ENCODE measurements around the gene AUTS2.

AUTS2 gene

GRCh38 chr7:69763513-69763912 lies 165.2 kb downstream of the AUTS2 start:
- Mint-ChIP-seq H3K36me3 (ENCODE audit: low read depth) (peaks cover 2% of the 10 kb centered on the region), H3K9me3 (peaks cover 4% of the 10 kb centered on the region), H3K27me3 (no peaks in the 10 kb centered on the region), H3K27ac (no peak overlapping the region), H3K4me3 (no peak overlapping the region), H3K4me1 (peaks cover 2% of the 10 kb centered on the region)
- ATAC-seq (no peak), DNase-seq (no peak)

GRCh38 chr7:69764147-69764546 lies 165.9 kb downstream of the AUTS2 start:
- DNase-seq (no peak), ATAC-seq (no peak)
- Mint-ChIP-seq H3K4me1 (peaks cover 2% of the 10 kb centered on the region), H3K36me3 (ENCODE audit: low read depth) (peaks cover 2% of the 10 kb centered on the region), H3K4me3 (no peak overlapping the region), H3K27me3 (no peaks in the 10 kb centered on the region), H3K27ac (no peak overlapping the region), H3K9me3 (peaks cover 4% of the 10 kb centered on the region)

- Mint-ChIP-seq H3K27me3 (no peaks in the 10 kb centered on the region), H3K4me3 (no peak overlapping the region), H3K36me3 (ENCODE audit: low read depth) (peaks cover 2% of the 10 kb centered on the region), H3K9me3 (peaks cover 4% of the 10 kb centered on the region), H3K4me1 (peaks cover 2% of the 10 kb centered on the region), H3K27ac (no peak overlapping the region)
- ATAC-seq (no peak), DNase-seq (no peak)
These were observed 166.4 kb downstream of the AUTS2 start for GRCh38 chr7:69764681-69765080.

- Mint-ChIP-seq H3K36me3 (ENCODE audit: low read depth) (peaks cover 2% of the 10 kb centered on the region), H3K27ac (no peak overlapping the region), H3K4me1 (peaks cover 2% of the 10 kb centered on the region), H3K4me3 (no peak overlapping the region), H3K27me3 (no peaks in the 10 kb centered on the region), H3K9me3 (peaks cover 4% of the 10 kb centered on the region)
- DNase-seq: no peak
- ATAC-seq: no peak
These were observed 167.6 kb downstream of the AUTS2 start for GRCh38 chr7:69765879-69766278.

- no peak for DNase-seq
- Mint-ChIP-seq H3K9me3 (peaks cover 4% of the 10 kb centered on the region), H3K27me3 (no peaks in the 10 kb centered on the region), H3K27ac (no peak overlapping the region), H3K4me1 (peaks cover 2% of the 10 kb centered on the region), H3K36me3 (ENCODE audit: low read depth) (peaks cover 2% of the 10 kb centered on the region), H3K4me3 (no peak overlapping the region)
- no peak for ATAC-seq
These were observed 170.8 kb downstream of the AUTS2 start for GRCh38 chr7:69768986-69769595.

- no peak for ATAC-seq
- no peak overlapping the region for H3K27ac Mint-ChIP-seq
- peaks cover 2% of the 10 kb centered on the region for H3K36me3 Mint-ChIP-seq (ENCODE audit: low read depth)
- DNase-seq: no peak
- peaks cover 4% of the 10 kb centered on the region for H3K9me3 Mint-ChIP-seq
- H3K4me3 Mint-ChIP-seq: no peak overlapping the region
- H3K4me1 Mint-ChIP-seq: peaks cover 2% of the 10 kb centered on the region
- H3K27me3 Mint-ChIP-seq: no peaks in the 10 kb centered on the region
These were observed 171.6 kb downstream of the AUTS2 start for GRCh38 chr7:69769826-69770225.

- H3K27ac Mint-ChIP-seq: no peak overlapping the region
- peaks cover 2% of the 10 kb centered on the region for H3K36me3 Mint-ChIP-seq (ENCODE audit: low read depth)
- no peak for ATAC-seq
- no peak for DNase-seq
- peaks cover 4% of the 10 kb centered on the region for H3K9me3 Mint-ChIP-seq
- H3K4me1 Mint-ChIP-seq: peaks cover 2% of the 10 kb centered on the region
- H3K4me3 Mint-ChIP-seq: no peak overlapping the region
- no peaks in the 10 kb centered on the region for H3K27me3 Mint-ChIP-seq
These were observed 172.3 kb downstream of the AUTS2 start for GRCh38 chr7:69770613-69771012.

GRCh38 chr7:69772718-69773436 lies 174.6 kb downstream of the AUTS2 start:
- H3K9me3 Mint-ChIP-seq: no peaks in the 10 kb centered on the region
- H3K27me3 Mint-ChIP-seq: no peaks in the 10 kb centered on the region
- no peak overlapping the region for H3K27ac Mint-ChIP-seq
- ATAC-seq: no peak
- H3K36me3 Mint-ChIP-seq (ENCODE audit: low read depth): no peaks in the 10 kb centered on the region
- H3K4me3 Mint-ChIP-seq: no peak overlapping the region
- no peak for DNase-seq
- no peaks in the 10 kb centered on the region for H3K4me1 Mint-ChIP-seq

- H3K9me3 Mint-ChIP-seq: no peaks in the 10 kb centered on the region
- H3K36me3 Mint-ChIP-seq (ENCODE audit: low read depth): no peaks in the 10 kb centered on the region
- no peak overlapping the region for H3K4me3 Mint-ChIP-seq
- no peaks in the 10 kb centered on the region for H3K27me3 Mint-ChIP-seq
- no peak for ATAC-seq
- no peak overlapping the region for H3K27ac Mint-ChIP-seq
- H3K4me1 Mint-ChIP-seq: no peaks in the 10 kb centered on the region
- DNase-seq: no peak
These were observed 175.4 kb downstream of the AUTS2 start for GRCh38 chr7:69773535-69774225.

GRCh38 chr7:69775231-69775771 lies 177.0 kb downstream of the AUTS2 start:
- DNase-seq (no peak), ATAC-seq (no peak)
- no peaks in the 10 kb centered on the region for H3K27me3 Mint-ChIP-seq
- H3K4me3 Mint-ChIP-seq: no peak overlapping the region
- H3K27ac Mint-ChIP-seq: no peak overlapping the region
- no peaks in the 10 kb centered on the region for H3K4me1 Mint-ChIP-seq
- H3K36me3 Mint-ChIP-seq (ENCODE audit: low read depth): no peaks in the 10 kb centered on the region
- no peaks in the 10 kb centered on the region for H3K9me3 Mint-ChIP-seq

- no peaks in the 10 kb centered on the region for H3K4me1 Mint-ChIP-seq
- no peaks in the 10 kb centered on the region for H3K27me3 Mint-ChIP-seq
- ATAC-seq (no peak), DNase-seq (no peak)
- H3K9me3 Mint-ChIP-seq: no peaks in the 10 kb centered on the region
- no peaks in the 10 kb centered on the region for H3K36me3 Mint-ChIP-seq (ENCODE audit: low read depth)
- no peak overlapping the region for H3K4me3 Mint-ChIP-seq
- H3K27ac Mint-ChIP-seq: no peak overlapping the region
These were observed 178.3 kb downstream of the AUTS2 start for GRCh38 chr7:69776611-69777010.

GRCh38 chr7:69778138-69778537 lies 179.9 kb downstream of the AUTS2 start:
- Mint-ChIP-seq H3K4me1 (no peaks in the 10 kb centered on the region), H3K4me3 (no peak overlapping the region), H3K27me3 (no peaks in the 10 kb centered on the region), H3K36me3 (ENCODE audit: low read depth) (no peaks in the 10 kb centered on the region), H3K9me3 (no peaks in the 10 kb centered on the region), H3K27ac (no peak overlapping the region)
- DNase-seq: no peak
- no peak for ATAC-seq

GRCh38 chr7:69780379-69780778 lies 182.1 kb downstream of the AUTS2 start:
- H3K9me3 Mint-ChIP-seq: no peaks in the 10 kb centered on the region
- no peak overlapping the region for H3K27ac Mint-ChIP-seq
- H3K4me3 Mint-ChIP-seq: no peak overlapping the region
- H3K4me1 Mint-ChIP-seq: no peaks in the 10 kb centered on the region
- no peaks in the 10 kb centered on the region for H3K27me3 Mint-ChIP-seq
- no peaks in the 10 kb centered on the region for H3K36me3 Mint-ChIP-seq (ENCODE audit: low read depth)
- DNase-seq: no peak
- ATAC-seq: no peak

- Mint-ChIP-seq H3K4me3 (no peak overlapping the region), H3K9me3 (no peaks in the 10 kb centered on the region), H3K27ac (no peak overlapping the region), H3K27me3 (no peaks in the 10 kb centered on the region), H3K36me3 (ENCODE audit: low read depth) (no peaks in the 10 kb centered on the region), H3K4me1 (no peaks in the 10 kb centered on the region)
- no peak for ATAC-seq
- DNase-seq: no peak
These were observed 183.2 kb downstream of the AUTS2 start for GRCh38 chr7:69781412-69781846.
